PFSK-1 (cell line): ENCODE results near the gene PIP4K2A.
A peak's percentile ranks its signal among the peaks of the same experiment; 100 is the strongest.

Source experiments
- FOXP2 ChIP-seq: optimal IDR thresholded peaks from 2 replicates; pipeline ENCODE3; 2011; ENCODE audit warnings: borderline replicate concordance, control low read depth, inconsistent platforms; ENCODE audit not compliant: insufficient read depth; ENCODE audit errors: extremely low read length, extremely low read depth
- POLR2AphosphoS5 ChIP-seq: IDR thresholded peaks from 2 replicates; pipeline ENCODE4 v1.6.1; 2012; ENCODE audit warnings: low read depth, mild to moderate bottlenecking, control low read depth, low read length, moderate library complexity
- REST ChIP-seq, 2 experiments: IDR thresholded peaks; 2 replicates each; pipeline versions ENCODE4 v1.6.1 to v1.8.0; 2011 to 2012; ENCODE audit warnings: low read depth in 2 of 2, low read length in 2 of 2, control low read depth in 1 of 2, inconsistent platforms in 1 of 2, mild to moderate bottlenecking in 1 of 2, moderate library complexity in 1 of 2; ENCODE audit not compliant: insufficient read depth in 1 of 2
- SIN3A ChIP-seq: IDR thresholded peaks from 2 replicates; pipeline ENCODE4 v1.6.1; 2012; ENCODE audit warnings: mild to moderate bottlenecking, low read length, moderate library complexity, borderline replicate concordance; ENCODE audit not compliant: insufficient read depth
- TAF1 ChIP-seq: IDR thresholded peaks from 2 replicates; pipeline ENCODE4 v1.6.1; 2012; ENCODE audit warnings: low read length, control low read depth, borderline replicate concordance; ENCODE audit not compliant: insufficient read depth

PIP4K2A gene

GRCh38 chr10:22701132-22701826 is 13.1 kb downstream of the PIP4K2A start:
- TF ChIP-seq POLR2AphosphoS5: no peak

GRCh38 chr10:22700489-22700888 is 13.9 kb downstream of the PIP4K2A start:
- TF ChIP-seq SIN3A: no peak
- no peak for TF ChIP-seq FOXP2
- no peak for TF ChIP-seq POLR2AphosphoS5
- no peak for TF ChIP-seq REST (IDR thresholded peaks at IDR 0.05; ENCODE audit: insufficient read depth in 1 of 2, low read depth in 2 of 2, low read length in 2 of 2)

GRCh38 chr10:22699976-22700375 is 14.4 kb downstream of the PIP4K2A start:
- TF ChIP-seq TAF1 (no peak), SIN3A (no peak), POLR2AphosphoS5 (no peak), REST (IDR thresholded peaks at IDR 0.05; ENCODE audit: insufficient read depth in 1 of 2, low read depth in 2 of 2, low read length in 2 of 2) (no peak), FOXP2 (no peak)

GRCh38 chr10:22698941-22699440 is 15.4 kb downstream of the PIP4K2A start:
- no peak for TF ChIP-seq SIN3A
- TF ChIP-seq FOXP2: no peak
- TF ChIP-seq REST (IDR thresholded peaks at IDR 0.05; ENCODE audit: insufficient read depth in 1 of 2, low read depth in 2 of 2, low read length in 2 of 2): no peak

- TF ChIP-seq TAF1: no peak
- TF ChIP-seq REST (IDR thresholded peaks at IDR 0.05; ENCODE audit: insufficient read depth in 1 of 2, low read depth in 2 of 2, low read length in 2 of 2): peak; percentile 20 to 71; a peak in 1 of 4 replicates
Observed at GRCh38 chr10:22697800-22698199, 16.6 kb downstream of the PIP4K2A start.
